ENCODE results near the gene WDFY4. TPM values are rescaled to one million over a fixed set of nuclear protein-coding genes. Genes with fewer than 3 reads are reported as not detected.

Gene WDFY4
- total RNA-seq, 1 donor from 2014 or later = 0.25 TPM

DNA sequence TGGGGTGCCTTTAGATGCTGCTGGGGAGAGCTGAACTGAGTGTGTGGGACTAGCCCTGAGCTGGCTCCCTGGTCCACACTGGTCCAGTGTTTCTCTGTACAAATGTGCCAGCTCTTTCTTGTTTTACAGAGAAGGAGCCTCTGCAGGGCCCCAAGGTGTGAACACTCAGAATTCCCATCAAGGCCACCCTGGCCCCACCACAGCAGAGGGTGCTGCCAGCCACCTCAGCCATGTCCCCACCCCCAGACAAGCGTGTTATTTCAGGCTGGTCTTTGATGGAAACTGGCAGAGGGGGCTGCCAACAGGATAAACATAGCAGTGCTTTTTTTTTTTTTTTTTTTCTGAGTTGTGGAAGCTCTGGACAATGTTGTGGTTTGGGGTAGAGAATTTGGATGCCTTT, 323.4 kb downstream of the WDFY4 start:
- no peaks in the 10 kb centered on the region for H3K79me2 ChIP-seq (ENCODE audit: insufficient read depth, low read length)
- no peak overlapping the region for H3K4me3 ChIP-seq (ENCODE audit: insufficient read depth, low read depth, low read length)
- H3K27ac ChIP-seq (ENCODE audit: low read depth, low read length) = no peak overlapping the region
- Mint-ChIP-seq H3K4me1 (ENCODE audit: low read depth, unreplicated experiment) (no peaks in the 10 kb centered on the region), H3K4me3 (ENCODE audit: unreplicated experiment) (no peak overlapping the region), H3K9me3 (ENCODE audit: unreplicated experiment) (no peaks in the 10 kb centered on the region), H3K36me3 (ENCODE audit: low read depth, unreplicated experiment) (no peaks in the 10 kb centered on the region), H3K27me3 (ENCODE audit: low read depth, unreplicated experiment) (peaks cover 39% of the 10 kb centered on the region), H3K27ac (ENCODE audit: unreplicated experiment) (no peak overlapping the region)
- peaks cover 2% of the 10 kb centered on the region for H3K27me3 ChIP-seq (ENCODE audit: insufficient read depth, low read length)
- no peaks in the 10 kb centered on the region for H3K9me3 ChIP-seq (ENCODE audit: insufficient read depth, low read depth, low read length)
- H3K4me1 ChIP-seq (ENCODE audit: insufficient read depth, low read length) = no peaks in the 10 kb centered on the region
- no peaks in the 10 kb centered on the region for H3K36me3 ChIP-seq (ENCODE audit: insufficient read depth, low read length)
- DNase-seq (ENCODE audit: low read depth) (no peak), FAIRE-seq (no peak)
- no peaks in the 10 kb centered on the region for H4K20me1 ChIP-seq (ENCODE audit: insufficient read depth, low read length)
- H3K4me2 ChIP-seq (ENCODE audit: low read length) = no peak overlapping the region
- H3K9ac ChIP-seq (ENCODE audit: low read length) = no peak overlapping the region
- TF ChIP-seq EZH2 (IDR thresholded peaks at IDR 0.05; ENCODE audit: insufficient read depth, low read length) = no peak
- TF ChIP-seq, protein P1, sequence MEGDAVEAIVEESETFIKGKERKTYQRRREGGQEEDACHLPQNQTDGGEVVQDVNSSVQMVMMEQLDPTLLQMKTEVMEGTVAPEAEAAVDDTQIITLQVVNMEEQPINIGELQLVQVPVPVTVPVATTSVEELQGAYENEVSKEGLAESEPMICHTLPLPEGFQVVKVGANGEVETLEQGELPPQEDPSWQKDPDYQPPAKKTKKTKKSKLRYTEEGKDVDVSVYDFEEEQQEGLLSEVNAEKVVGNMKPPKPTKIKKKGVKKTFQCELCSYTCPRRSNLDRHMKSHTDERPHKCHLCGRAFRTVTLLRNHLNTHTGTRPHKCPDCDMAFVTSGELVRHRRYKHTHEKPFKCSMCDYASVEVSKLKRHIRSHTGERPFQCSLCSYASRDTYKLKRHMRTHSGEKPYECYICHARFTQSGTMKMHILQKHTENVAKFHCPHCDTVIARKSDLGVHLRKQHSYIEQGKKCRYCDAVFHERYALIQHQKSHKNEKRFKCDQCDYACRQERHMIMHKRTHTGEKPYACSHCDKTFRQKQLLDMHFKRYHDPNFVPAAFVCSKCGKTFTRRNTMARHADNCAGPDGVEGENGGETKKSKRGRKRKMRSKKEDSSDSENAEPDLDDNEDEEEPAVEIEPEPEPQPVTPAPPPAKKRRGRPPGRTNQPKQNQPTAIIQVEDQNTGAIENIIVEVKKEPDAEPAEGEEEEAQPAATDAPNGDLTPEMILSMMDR (IDR thresholded peaks at IDR 0.05; ENCODE audit: insufficient read depth, low read depth, low read length) = no peak
- no peak overlapping the region for H2AFZ ChIP-seq (ENCODE audit: low read depth, low read length)

GRCh38 chr10:49008505-49009198, 324.0 kb downstream of the WDFY4 start:
- H3K79me2 ChIP-seq (ENCODE audit: insufficient read depth, low read length) = no peaks in the 10 kb centered on the region
- H3K9me3 ChIP-seq (ENCODE audit: insufficient read depth, low read depth, low read length) = no peaks in the 10 kb centered on the region
- H2AFZ ChIP-seq (ENCODE audit: low read depth, low read length) = no peak overlapping the region
- Mint-ChIP-seq H3K4me3 (ENCODE audit: unreplicated experiment) (no peak overlapping the region), H3K36me3 (ENCODE audit: low read depth, unreplicated experiment) (no peaks in the 10 kb centered on the region), H3K4me1 (ENCODE audit: low read depth, unreplicated experiment) (no peaks in the 10 kb centered on the region), H3K27ac (ENCODE audit: unreplicated experiment) (no peak overlapping the region), H3K9me3 (ENCODE audit: unreplicated experiment) (no peaks in the 10 kb centered on the region), H3K27me3 (ENCODE audit: low read depth, unreplicated experiment) (peaks cover 44% of the 10 kb centered on the region)
- no peak for TF ChIP-seq EZH2 (IDR thresholded peaks at IDR 0.05; ENCODE audit: insufficient read depth, low read length)
- TF ChIP-seq, protein P1 (IDR thresholded peaks at IDR 0.05; ENCODE audit: insufficient read depth, low read depth, low read length) = no peak
- no peak for DNase-seq (ENCODE audit: low read depth)
- no peak for FAIRE-seq
- H3K4me1 ChIP-seq (ENCODE audit: insufficient read depth, low read length) = no peaks in the 10 kb centered on the region
- H4K20me1 ChIP-seq (ENCODE audit: insufficient read depth, low read length) = no peaks in the 10 kb centered on the region
- peaks cover 2% of the 10 kb centered on the region for H3K27me3 ChIP-seq (ENCODE audit: insufficient read depth, low read length)
- no peaks in the 10 kb centered on the region for H3K36me3 ChIP-seq (ENCODE audit: insufficient read depth, low read length)
- H3K4me3 ChIP-seq (ENCODE audit: insufficient read depth, low read depth, low read length) = no peak overlapping the region
- H3K9ac ChIP-seq (ENCODE audit: low read length) = no peak overlapping the region
- H3K4me2 ChIP-seq (ENCODE audit: low read length) = no peak overlapping the region
- no peak overlapping the region for H3K27ac ChIP-seq (ENCODE audit: low read depth, low read length)

Data from astrocyte (in vitro differentiated cells and primary cell).